HL-60 (cell line): ENCODE data around the gene SUV39H2.

ENCODE experiments used
- CTCF ChIP-seq: IDR thresholded peaks from one replicate; pipeline ENCODE4 v1.5.1; 2011; ENCODE audit warnings: low read length, control low read depth, inconsistent platforms; ENCODE audit not compliant: insufficient read depth
- GABPA ChIP-seq: IDR thresholded peaks from 2 replicates; pipeline ENCODE4 v1.6.1; 2012; ENCODE audit warnings: low read depth
- POLR2AphosphoS5 ChIP-seq: IDR thresholded peaks from 2 replicates; pipeline ENCODE4 v1.6.1; 2012; ENCODE audit warnings: low read depth
- REST ChIP-seq: IDR thresholded peaks from 2 replicates; pipeline ENCODE4 v1.6.1; 2012; ENCODE audit warnings: low read depth; ENCODE audit not compliant: insufficient replicate concordance
- SPI1 ChIP-seq: IDR thresholded peaks from 2 replicates; pipeline ENCODE4 v1.6.1; 2012; ENCODE audit warnings: low read depth, mild to moderate bottlenecking, borderline replicate concordance

GRCh38 chr10:14917827-14918226 lies 39.2 kb downstream of the SUV39H2 start:
- no peak for TF ChIP-seq CTCF
- TF ChIP-seq REST: no peak
- no peak for TF ChIP-seq POLR2AphosphoS5
- no peak for TF ChIP-seq SPI1
- no peak for TF ChIP-seq GABPA
